GM18951 (cell line): ENCODE results near the gene TNNT3.

ENCODE experiments used
- POLR2A ChIP-seq: IDR thresholded peaks from 4 replicates; pipeline ENCODE4 v1.6.1; 2011; ENCODE audit warnings: mild to moderate bottlenecking; ENCODE audit not compliant: insufficient read length, insufficient read depth; ENCODE audit errors: extremely low read depth
- in situ Hi-C: fragments of 300-500 bp; cut with MboI; formaldehyde crosslinking; loops from one replicate; pipeline ENCODE4 v1.12.0; 2022; ENCODE audit warnings: low sequenced_read_pairs, mixed read lengths, inconsistent platforms; ENCODE audit not compliant: unreplicated experiment

The TNNT3 gene

DNA sequence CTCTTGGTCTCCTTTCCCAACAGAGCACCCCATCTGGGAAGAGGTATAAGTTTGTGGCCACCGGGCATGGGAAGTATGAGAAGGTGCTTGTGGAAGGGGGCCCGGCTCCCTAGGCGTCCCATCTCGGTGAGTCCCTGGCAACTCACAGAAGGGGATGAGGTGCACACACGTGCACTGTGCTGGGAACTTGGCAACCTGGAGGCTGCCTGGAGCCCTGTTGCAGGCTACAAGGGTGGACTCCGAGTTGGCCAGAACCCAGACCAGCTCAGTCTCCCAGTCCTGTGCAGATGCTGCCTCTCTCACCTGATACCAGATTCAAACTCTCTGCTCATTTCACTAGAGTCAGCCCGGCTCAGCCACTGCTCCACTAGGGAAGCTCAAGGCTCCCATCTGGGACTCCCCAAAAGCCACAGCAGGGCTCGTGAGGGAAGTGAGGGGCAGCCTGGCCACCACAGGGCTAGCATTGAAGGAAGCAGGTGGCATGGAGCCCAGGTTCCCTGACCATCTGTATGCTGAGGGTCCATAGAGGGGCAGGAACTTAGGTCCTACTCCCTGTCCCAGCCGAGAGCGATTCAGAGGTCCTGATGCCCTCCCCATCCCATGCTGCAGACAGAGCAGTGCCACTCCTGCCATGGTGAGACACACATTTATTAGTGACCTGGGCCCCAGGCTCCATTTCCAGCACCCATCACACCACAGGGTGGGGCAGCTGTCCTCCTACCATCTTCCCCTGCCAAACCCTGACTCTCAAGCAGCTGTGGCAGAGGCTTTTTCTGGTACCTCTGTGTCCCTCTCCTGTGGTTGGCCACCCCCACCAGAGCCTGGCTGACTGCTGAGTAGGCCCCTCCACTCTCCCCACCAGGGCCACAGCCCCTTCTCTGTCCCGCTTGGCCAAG is 31.8 kb upstream of the TNNT3 start:
- in situ Hi-C loops: no loop called here
- TF ChIP-seq POLR2A: no peak

DNA sequence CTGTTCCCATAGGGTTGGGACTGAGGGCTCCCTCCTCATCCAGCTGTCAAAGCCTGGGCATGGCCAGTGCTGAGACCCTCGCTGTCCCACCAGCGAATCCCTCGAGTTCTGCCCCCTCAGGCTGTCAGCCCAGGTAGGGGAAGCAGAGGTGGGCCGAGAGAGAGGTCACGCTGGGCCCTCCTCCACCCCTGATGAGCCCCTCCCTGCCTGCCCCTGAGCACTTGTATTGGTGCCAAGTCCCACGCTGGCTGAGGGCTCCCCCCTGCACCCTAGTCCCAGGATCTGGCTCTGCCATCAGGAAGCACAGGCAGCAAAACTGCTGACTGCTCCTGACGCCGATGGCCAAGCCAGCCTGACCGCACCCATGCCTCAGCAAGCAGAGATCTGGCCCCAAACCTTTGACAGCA is 31.2 kb upstream of the TNNT3 start:
- TF ChIP-seq POLR2A: no peak
- in situ Hi-C loops: no loop called here

DNA sequence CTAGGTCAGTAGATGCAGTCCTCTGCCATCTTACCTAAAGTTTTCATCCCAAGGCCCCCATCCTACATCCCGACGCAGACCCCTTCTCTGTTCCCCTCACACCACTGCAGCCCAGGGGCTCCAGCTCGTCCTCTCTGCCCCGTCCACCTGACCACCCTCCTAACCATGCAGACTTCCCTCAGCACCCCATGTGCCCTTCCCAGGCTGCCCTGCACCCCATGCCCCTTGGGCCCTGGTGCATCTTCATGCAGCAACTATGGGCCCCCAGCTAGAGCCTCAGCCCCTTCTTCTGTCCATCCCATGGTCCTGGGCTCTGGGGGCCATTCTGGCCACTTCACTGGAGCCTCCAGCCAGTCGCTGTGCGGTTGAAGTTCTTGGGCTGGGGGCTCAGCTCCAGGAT is 30.7 kb upstream of the TNNT3 start:
- TF ChIP-seq POLR2A: no peak
- in situ Hi-C loops: no loop called here

DNA sequence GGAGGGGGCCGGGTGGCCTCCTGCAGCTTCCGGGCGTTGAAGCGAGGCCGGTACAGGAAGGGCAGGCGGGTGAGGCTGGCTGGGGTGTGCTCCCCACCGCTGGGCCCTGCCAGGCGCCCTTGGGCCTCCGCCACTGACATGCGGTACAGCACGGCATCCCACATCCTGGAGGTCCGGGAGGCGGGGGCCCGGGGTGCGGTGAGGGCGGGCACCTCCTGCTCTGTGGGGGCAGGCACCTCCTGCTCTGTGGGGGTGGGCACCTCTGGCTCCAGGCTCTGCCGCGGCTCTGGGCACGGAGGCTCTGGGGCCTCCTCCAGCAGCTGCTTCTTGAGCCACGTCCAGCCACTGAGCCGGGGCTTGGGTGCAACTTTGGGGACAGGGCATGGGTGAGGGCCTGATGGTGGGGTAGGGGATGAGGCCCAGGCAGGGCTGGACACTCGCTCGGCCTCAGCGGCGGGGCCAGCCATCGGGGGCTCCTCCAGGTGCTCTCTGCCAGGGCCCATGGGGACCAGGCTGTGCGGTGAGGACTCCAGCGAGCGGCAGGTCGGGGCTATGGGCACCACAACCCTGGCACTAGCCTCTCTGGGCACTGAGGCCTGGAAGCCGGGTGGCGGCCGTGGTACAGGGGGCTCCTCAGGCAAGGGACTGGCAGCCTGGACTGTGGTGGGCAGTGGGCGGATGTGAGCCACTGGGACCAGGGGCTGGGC is 30.1 kb upstream of the TNNT3 start:
- in situ Hi-C loops: no loop called here
- TF ChIP-seq POLR2A: no peak

DNA sequence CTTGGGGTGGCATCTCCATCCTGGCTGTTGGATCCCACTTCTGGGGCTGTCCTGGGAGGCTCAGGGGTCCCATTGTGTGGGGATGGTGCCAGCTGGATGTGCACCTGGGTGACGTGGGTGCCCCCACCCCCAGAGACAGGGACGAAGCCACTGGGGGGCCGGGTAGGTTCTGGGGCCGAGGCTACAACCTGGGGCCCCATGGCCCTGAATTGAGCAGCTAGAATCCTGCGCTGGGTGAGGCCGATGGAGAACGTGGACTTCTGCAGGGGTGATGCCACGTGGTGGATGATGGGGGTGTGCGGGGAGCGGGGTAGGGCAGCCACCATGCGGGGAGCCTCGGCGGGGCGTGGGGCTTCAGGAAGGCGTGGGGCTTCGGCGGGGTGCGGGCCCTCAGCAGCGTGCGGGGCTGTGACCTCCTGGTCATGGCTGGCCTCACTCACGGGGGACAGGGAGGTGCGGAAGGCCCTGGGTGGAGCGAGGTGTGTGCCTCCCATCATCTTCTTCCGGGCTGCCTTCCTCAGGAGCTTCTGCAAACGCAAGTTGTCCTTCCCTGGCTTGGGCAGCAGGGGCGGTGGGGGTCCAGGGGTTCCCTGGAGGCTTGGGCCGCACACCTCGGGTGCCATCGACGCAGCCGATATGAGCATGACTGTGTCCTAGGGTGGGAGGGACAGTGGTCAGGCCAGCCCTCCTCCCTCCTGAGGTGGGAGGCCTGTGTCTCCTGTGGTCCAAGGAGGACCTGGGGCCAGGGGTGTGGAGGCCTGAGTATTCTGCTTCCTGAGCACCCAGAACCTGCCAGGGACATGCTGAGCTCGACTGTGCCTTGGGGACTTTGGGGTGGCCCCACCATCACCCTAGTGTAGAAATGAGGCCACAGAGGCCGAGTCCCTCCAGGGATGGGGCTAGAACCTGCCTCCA is 29.3 kb upstream of the TNNT3 start:
- in situ Hi-C loops: no loop called here
- no peak for TF ChIP-seq POLR2A

DNA sequence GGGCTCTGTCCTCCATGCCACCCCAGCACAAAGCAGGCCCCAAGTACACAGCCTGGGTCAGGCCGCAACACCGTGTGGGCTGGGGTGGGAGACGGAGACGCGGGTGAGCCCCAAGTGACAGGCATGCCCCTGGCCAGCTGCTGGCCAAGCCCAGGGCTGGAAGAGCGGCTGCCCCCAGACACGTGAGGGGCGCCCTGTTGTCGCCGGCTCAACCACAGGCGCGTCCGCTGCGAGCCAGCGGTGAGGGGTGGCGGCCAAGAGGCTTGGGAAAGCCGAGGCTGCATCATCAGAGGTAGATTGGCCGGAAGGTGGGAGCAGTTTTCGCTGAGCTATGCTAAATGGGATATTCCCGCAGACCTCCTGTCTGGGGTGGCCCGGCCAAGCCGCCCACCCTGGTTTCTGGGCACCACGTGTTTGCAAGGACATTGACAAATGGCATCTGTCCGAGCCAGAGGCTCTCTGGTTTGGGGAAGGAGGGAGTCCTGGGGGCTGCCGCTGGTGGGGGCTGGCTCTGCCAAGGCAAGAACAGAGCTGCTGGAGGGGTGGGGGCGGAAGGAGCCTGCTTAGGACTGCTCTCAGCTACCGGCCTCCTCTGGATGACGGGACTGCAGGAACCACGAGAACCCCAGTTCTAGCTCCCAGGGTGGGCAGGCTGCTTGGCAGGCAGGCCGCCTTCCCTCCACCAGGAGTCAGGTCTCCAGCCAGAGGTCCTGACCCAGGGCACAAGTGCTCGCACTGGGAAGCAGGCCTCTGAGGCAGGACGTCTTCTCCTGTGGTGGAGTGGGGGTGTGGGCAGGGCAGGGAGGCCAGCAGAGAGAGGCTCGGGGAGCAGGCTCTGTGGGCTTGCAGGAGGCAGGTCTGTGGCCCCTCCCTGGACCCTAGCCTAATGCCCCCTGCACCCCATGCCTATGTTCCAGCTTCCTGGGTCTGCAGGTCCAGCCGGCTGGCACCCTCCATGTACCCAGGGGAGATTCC is 28.4 kb upstream of the TNNT3 start:
- in situ Hi-C loops: no loop called here
- peak; percentile 10 for TF ChIP-seq POLR2A

DNA sequence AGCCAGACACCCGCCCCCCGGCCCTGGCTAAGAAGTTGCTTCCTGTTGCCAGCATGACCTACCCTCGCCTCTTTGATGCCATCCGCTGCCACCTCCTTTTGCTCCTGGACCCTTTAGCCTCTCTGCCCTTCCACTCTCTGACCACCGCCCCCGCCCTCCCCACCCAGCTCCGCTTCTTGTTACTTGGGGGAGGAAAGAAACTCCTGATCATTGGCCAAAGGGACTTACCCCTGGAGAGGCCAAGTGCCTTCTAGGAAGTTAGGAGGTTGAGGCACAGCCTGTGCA is 27.7 kb upstream of the TNNT3 start, which contains the start of gene PRR33:
Gene PRR33 (minus strand): TSS at position 65 of the 285 bp plus-strand sequence. CDS start 1,311 bp downstream, outside the sequence.
- in situ Hi-C loops: no loop called here
- TF ChIP-seq POLR2A: no peak

DNA sequence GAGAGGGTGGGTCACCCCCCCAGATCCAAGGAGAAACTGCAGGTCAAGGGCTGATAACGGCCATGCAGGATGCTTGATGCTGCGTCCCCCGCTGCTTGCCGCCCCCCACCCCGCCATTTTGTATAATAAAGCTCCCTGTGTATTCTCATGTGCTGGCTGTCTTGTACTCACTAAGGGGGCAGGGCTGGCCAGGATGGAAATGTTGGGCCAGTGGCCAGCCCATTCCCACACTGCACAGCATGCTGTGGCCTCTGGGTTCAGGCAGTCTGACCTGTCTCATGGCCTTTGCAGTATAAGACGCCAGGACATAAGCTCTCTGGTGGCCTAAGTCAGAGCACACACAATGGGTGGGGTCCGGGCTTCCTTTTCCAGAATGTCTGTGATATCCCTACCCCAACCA is 27.4 kb upstream of the TNNT3 start:
- in situ Hi-C loops: no loop called here
- TF ChIP-seq POLR2A: no peak

DNA sequence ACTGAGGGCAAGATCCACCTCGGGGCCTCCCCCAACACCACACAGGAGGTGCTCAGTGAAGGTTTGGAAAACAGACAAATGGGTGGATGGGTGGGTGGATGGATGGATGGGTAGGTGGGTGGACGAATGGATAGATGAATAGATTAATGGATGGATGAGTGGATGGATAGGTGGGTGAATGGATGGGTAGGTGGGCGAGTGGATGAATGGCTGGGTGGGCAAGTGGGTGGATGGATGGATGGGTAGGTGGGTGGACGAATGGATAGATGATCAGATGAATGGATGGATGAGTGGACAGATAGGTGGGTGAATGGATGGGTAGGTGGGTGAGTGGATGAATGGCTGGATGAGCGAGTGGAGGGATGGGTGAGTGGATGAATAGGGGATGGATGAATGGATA is 26.9 kb upstream of the TNNT3 start:
- in situ Hi-C loops: no loop called here
- no peak for TF ChIP-seq POLR2A

DNA sequence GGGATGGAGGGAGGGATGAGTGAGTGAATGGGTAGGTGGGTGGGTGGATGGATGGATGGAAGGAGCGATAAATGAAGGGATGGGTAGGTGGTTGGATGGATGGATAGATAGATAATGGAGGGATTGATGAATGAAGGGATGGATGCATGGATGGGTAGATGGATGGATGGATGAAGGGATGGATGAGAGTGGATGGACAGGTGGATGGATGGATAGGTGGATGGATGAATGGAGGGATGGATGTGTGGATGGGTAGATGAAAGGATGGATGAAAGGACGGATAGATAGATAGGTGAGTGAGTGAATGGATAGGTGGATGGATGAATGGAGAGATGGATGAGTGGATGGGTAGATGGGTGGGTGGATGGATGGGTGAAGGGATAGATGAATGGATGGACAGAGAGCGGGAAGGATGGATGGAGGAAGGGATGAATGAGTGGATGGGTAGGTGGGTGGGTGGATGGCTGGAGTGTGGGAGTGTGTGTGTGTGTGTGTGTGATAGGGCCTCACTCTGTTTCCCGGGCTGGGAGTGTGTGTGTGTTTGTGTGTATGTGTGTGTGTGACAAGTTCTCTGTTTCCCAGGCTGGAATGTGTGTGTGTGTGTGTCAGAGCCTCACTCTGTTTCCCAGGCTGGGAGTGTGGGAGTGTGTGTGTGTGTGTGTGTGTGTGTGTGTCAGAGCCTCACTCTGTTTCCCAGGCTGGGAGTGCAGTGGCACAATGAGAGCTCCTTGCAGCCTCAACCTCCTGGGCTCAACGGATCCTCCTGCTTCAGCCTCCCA is 25.7 kb upstream of the TNNT3 start:
- in situ Hi-C loops: no loop called here
- no peak for TF ChIP-seq POLR2A

DNA sequence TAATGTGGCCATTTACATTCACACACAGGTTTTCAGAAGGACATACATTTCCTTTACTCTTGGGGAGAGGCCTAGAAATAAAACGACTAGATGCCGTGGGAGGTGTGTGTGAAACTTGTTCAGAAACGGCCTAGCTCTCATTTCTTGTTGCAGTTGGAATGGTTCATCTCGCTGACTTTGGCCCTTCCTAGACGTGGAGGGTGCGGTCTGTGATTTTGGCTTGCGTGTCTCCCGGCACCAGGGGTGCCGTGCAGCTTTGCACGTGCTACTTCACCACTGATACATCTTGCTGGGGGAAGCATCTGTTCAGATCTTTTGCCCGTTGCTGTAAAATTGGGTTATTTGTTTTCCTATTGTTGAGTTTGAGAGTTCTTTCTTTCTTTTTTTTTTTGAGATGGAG is 24.7 kb upstream of the TNNT3 start:
- in situ Hi-C loops: loop anchor here (5.0 kb wide), 1 partner anchor 48 kb away; no protein-coding TSS in a partner anchor
- TF ChIP-seq POLR2A: no peak

DNA sequence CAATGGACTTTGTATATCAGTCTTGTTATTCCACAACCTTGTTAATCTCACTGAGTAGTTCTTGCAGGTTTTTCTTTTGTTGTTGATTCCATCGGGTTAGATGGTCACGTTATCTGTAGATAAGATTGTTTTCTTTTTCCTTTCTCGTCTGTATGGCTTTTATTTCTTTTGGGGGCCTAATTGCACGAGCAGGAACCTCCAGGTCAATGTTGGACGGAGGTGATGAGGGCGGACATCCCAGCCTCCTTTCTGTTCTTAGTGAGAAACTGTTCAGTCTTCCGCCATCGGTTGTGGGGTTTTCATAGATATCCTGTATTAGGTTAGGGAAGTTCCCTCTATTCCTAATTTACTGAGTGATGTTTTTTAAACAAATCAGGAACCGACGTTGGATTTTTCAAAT is 23.0 kb upstream of the TNNT3 start:
- no peak for TF ChIP-seq POLR2A
- in situ Hi-C loops: loop anchor here (5.0 kb wide), 1 partner anchor 46 kb away; no protein-coding TSS in a partner anchor

DNA sequence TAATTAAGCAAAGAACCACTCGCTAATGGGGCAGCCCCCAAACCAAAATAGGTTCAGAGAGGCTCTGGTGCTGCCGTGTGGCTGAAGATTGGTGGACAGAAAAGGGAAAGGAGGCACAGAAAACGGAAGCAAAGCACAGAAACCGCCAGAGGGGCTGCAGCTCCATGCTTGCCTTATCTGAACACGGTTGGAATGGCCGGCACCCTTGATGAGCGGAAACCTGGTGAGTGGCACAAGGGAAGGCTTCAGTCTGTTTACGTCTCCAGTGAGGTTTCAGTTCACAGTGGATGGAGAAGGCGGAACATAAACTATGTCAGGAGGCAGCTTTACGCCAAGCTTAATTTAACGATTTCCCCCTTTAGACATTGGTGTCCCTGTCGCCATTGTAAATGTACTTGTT is 22.6 kb upstream of the TNNT3 start:
- no peak for TF ChIP-seq POLR2A
- in situ Hi-C loops: loop anchor here (5.0 kb wide), 1 partner anchor 45 kb away; no protein-coding TSS in a partner anchor
